Mesenchymal stem cell (in vitro differentiated cells and primary cell): ENCODE results near the gene UBASH3B.

Experiments used
- DNase-seq: peaks from one replicate; pipeline ENCODE4 v3.0.0-alpha.2; 2013
- H2AFZ ChIP-seq: one replicate; pipeline ENCODE4 v1.6.1; 2013; ENCODE audit warnings: low read depth, mild to moderate bottlenecking, control low read depth, inconsistent platforms, low read length, moderate library complexity
- H2AK5ac ChIP-seq: 2 replicates; pipeline ENCODE4 v1.6.1; 2013; ENCODE audit warnings: low read length, moderate library complexity, mild to moderate bottlenecking, inconsistent platforms; ENCODE audit not compliant: severe bottlenecking
- H2BK120ac ChIP-seq: one replicate; pipeline ENCODE4 v1.6.1; 2013; ENCODE audit warnings: low read depth, mild to moderate bottlenecking, inconsistent platforms, low read length, moderate library complexity
- H2BK12ac ChIP-seq, 2 experiments: one replicate each; pipeline ENCODE4 v1.6.1; 2013; ENCODE audit warnings: inconsistent platforms in 2 of 2, low read length in 2 of 2, mild to moderate bottlenecking in 2 of 2, moderate library complexity in 2 of 2, control low read depth in 1 of 2
- H2BK15ac ChIP-seq: one replicate; pipeline ENCODE4 v1.6.1; 2013; ENCODE audit warnings: mild to moderate bottlenecking, low read depth, inconsistent platforms; ENCODE audit not compliant: poor library complexity, severe bottlenecking
- H2BK5ac ChIP-seq: 2 replicates; pipeline ENCODE4 v1.6.1; 2013; ENCODE audit warnings: low read depth, mild to moderate bottlenecking, low read length, control low read depth, inconsistent platforms; ENCODE audit not compliant: poor library complexity, severe bottlenecking
- H3K14ac ChIP-seq, 2 experiments: one replicate each; pipeline ENCODE4 v1.6.1; 2013; ENCODE audit warnings: inconsistent platforms in 2 of 2, low read length in 2 of 2, control low read depth in 1 of 2, mild to moderate bottlenecking in 1 of 2, moderate library complexity in 1 of 2
- H3K18ac ChIP-seq, 2 experiments: one replicate each; pipeline ENCODE4 v1.6.1; 2013; ENCODE audit warnings: inconsistent platforms in 2 of 2, low read length in 2 of 2, control low read depth in 1 of 2, low read depth in 1 of 2, mild to moderate bottlenecking in 1 of 2
- H3K23ac ChIP-seq, 2 experiments: one replicate each; pipeline ENCODE4 v1.6.1; 2013; ENCODE audit warnings: inconsistent platforms in 2 of 2, low read length in 2 of 2, mild to moderate bottlenecking in 2 of 2, moderate library complexity in 2 of 2, control low read depth in 1 of 2
- H3K27ac ChIP-seq: 2 replicates; pipeline ENCODE4 v1.5.1; 2013; ENCODE audit warnings: mild to moderate bottlenecking, moderate library complexity, low read length, control low read depth, inconsistent platforms; ENCODE audit not compliant: poor library complexity, severe bottlenecking
- H3K27me3 ChIP-seq, 2 experiments: 2 replicates each; pipeline versions ENCODE4 v1.6.1 to v1.7.0; 2013; ENCODE audit warnings: low read length in 2 of 2, mild to moderate bottlenecking in 2 of 2, moderate library complexity in 2 of 2, control low read depth in 1 of 2, inconsistent platforms in 1 of 2; ENCODE audit not compliant: control insufficient read depth in 1 of 2, insufficient read depth in 1 of 2
- H3K36me3 ChIP-seq, 2 experiments: 2 replicates each; pipeline versions ENCODE4 v1.6.1 to v1.7.0; 2013; ENCODE audit warnings: low read length in 2 of 2, control low read depth in 1 of 2, inconsistent platforms in 1 of 2, low read depth in 1 of 2, mild to moderate bottlenecking in 1 of 2; ENCODE audit not compliant: insufficient read depth in 2 of 2, control insufficient read depth in 1 of 2
- H3K4ac ChIP-seq, 2 experiments: one replicate each; pipeline ENCODE4 v1.6.1; 2013; ENCODE audit warnings: inconsistent platforms in 2 of 2, low read length in 2 of 2, mild to moderate bottlenecking in 2 of 2, moderate library complexity in 2 of 2, control low read depth in 1 of 2, low read depth in 1 of 2
- H3K4me1 ChIP-seq: 2 replicates; pipeline ENCODE4 v1.6.1; 2013; ENCODE audit warnings: low read depth, low read length, control low read depth; ENCODE audit not compliant: control insufficient read depth, insufficient read depth
- H3K4me2 ChIP-seq: 2 replicates; pipeline ENCODE4 v1.6.1; 2013; ENCODE audit warnings: low read length, mild to moderate bottlenecking, inconsistent platforms; ENCODE audit not compliant: poor library complexity, severe bottlenecking
- H3K4me3 ChIP-seq, 2 experiments: 2 replicates each; pipeline versions ENCODE4 v1.5.1 to v1.7.0; 2013; ENCODE audit warnings: low read length in 2 of 2, mild to moderate bottlenecking in 2 of 2, control low read depth in 1 of 2, low read depth in 1 of 2; ENCODE audit not compliant: insufficient read depth in 1 of 2
- H3K79me1 ChIP-seq: replicated peaks from 2 replicates; pipeline ENCODE4 v1.6.1; 2013; ENCODE audit warnings: mild to moderate bottlenecking, control low read depth, low read length, inconsistent platforms; ENCODE audit not compliant: poor library complexity, severe bottlenecking
- H3K9ac ChIP-seq: 2 replicates; pipeline ENCODE4 v1.7.0; 2013; ENCODE audit warnings: mild to moderate bottlenecking, low read length, moderate library complexity
- H3K9me3 ChIP-seq: 2 replicates; pipeline ENCODE4 v1.7.0; 2013; ENCODE audit warnings: mild to moderate bottlenecking, low read length; ENCODE audit not compliant: control insufficient read depth
- H4K8ac ChIP-seq: one replicate; pipeline ENCODE4 v1.6.1; 2013; ENCODE audit warnings: inconsistent platforms, mild to moderate bottlenecking, low read length, moderate library complexity
- H4K91ac ChIP-seq: one replicate; pipeline ENCODE4 v1.6.1; 2013; ENCODE audit warnings: mild to moderate bottlenecking, low read length, inconsistent platforms
- WGBS: methylation state at CpG from one replicate; pipeline ENCODE4 v1.1.7; 2013; ENCODE audit warnings: mixed read lengths; 5-methylcytosine and 5-hydroxymethylcytosine counted together

UBASH3B gene

GRCh38 chr11:122853261-122853660 lies 197.7 kb downstream of the UBASH3B start:
- H3K4me2 ChIP-seq: no peak overlapping the region
- no peaks in the 10 kb centered on the region for H3K27me3 ChIP-seq
- H2BK12ac ChIP-seq: no peak overlapping the region
- peak overlapping the region in 1 of 2 experiments; percentile 15 for H3K4ac ChIP-seq
- H3K4me1 ChIP-seq: peaks cover 12% of the 10 kb centered on the region
- H2BK120ac ChIP-seq: no peak overlapping the region
- no peaks in the 10 kb centered on the region for H3K36me3 ChIP-seq
- DNase-seq: no peak
- H3K18ac ChIP-seq: no peak overlapping the region
- no peak overlapping the region for H4K91ac ChIP-seq
- H3K27ac ChIP-seq: no peak overlapping the region
- no peaks in the 10 kb centered on the region for H3K9me3 ChIP-seq
- H4K8ac ChIP-seq: no peak overlapping the region
- H3K14ac ChIP-seq: no peak overlapping the region
- H3K9ac ChIP-seq: no peak overlapping the region
- no peak overlapping the region for H2AK5ac ChIP-seq
- no peak overlapping the region for H3K23ac ChIP-seq
- no peak overlapping the region for H2BK5ac ChIP-seq
- no peak overlapping the region for H2AFZ ChIP-seq
- WGBS: 97% methylated on average over 11 of the region's 11 CpGs
- H3K4me3 ChIP-seq: no peak overlapping the region
- no peaks in the 10 kb centered on the region for H3K79me1 ChIP-seq
- H2BK15ac ChIP-seq: no peak overlapping the region

GRCh38 chr11:122853971-122854446 lies 198.5 kb downstream of the UBASH3B start:
- WGBS: 31% methylated on average over 1 of the region's 3 CpGs

GRCh38 chr11:122861631-122862030 lies 206.1 kb downstream of the UBASH3B start:
- Histone ChIP-seq H3K4me1 (peaks cover 6% of the 10 kb centered on the region), H3K79me1 (no peaks in the 10 kb centered on the region), H2AK5ac (no peak overlapping the region), H3K4me3 (no peak overlapping the region), H3K27ac (no peak overlapping the region), H2BK120ac (no peak overlapping the region), H3K23ac (no peak overlapping the region), H2BK12ac (no peak overlapping the region), H3K9ac (no peak overlapping the region), H2AFZ (no peak overlapping the region), H3K27me3 (peaks cover 0 to 6% of the 10 kb centered on the region in 2 experiments), H2BK5ac (no peak overlapping the region), H3K9me3 (no peaks in the 10 kb centered on the region), H3K18ac (no peak overlapping the region), H4K91ac (no peak overlapping the region), H4K8ac (no peak overlapping the region), H2BK15ac (no peak overlapping the region), H3K4ac (no peak overlapping the region), H3K36me3 (no peaks in the 10 kb centered on the region), H3K4me2 (no peak overlapping the region), H3K14ac (no peak overlapping the region)
- 96% methylated on average over 2 of the region's 3 CpGs for WGBS
- DNase-seq: no peak

More at GRCh38 chr11:122853971-122854446, 198.5 kb downstream of the UBASH3B start:
- Histone ChIP-seq H3K9me3 (no peaks in the 10 kb centered on the region), H2BK15ac (no peak overlapping the region), H3K4me2 (no peak overlapping the region), H2BK5ac (no peak overlapping the region), H4K91ac (no peak overlapping the region), H2BK12ac (no peak overlapping the region), H3K27ac (no peak overlapping the region), H3K36me3 (no peaks in the 10 kb centered on the region), H4K8ac (no peak overlapping the region), H3K4me3 (no peak overlapping the region), H2AK5ac (no peak overlapping the region), H3K4me1 (peaks cover 12% of the 10 kb centered on the region), H2AFZ (no peak overlapping the region), H3K23ac (no peak overlapping the region), H3K14ac (no peak overlapping the region), H3K18ac (no peak overlapping the region), H3K27me3 (no peaks in the 10 kb centered on the region), H3K9ac (peak overlapping the region; percentile 14), H2BK120ac (no peak overlapping the region), H3K4ac (no peak overlapping the region), H3K79me1 (no peaks in the 10 kb centered on the region)
- DNase-seq: peak; percentile 80

- H3K4me2 ChIP-seq: no peak overlapping the region
- no peak overlapping the region for H2BK15ac ChIP-seq
- no peak overlapping the region for H3K4ac ChIP-seq
- DNase-seq: no peak
- H2AFZ ChIP-seq: no peak overlapping the region
- H3K9me3 ChIP-seq: no peaks in the 10 kb centered on the region
- no peak overlapping the region for H3K18ac ChIP-seq
- peaks cover 5% of the 10 kb centered on the region for H3K4me1 ChIP-seq
- no peak overlapping the region for H2BK120ac ChIP-seq
- no peak overlapping the region for H2BK5ac ChIP-seq
- H3K4me3 ChIP-seq: no peak overlapping the region
- H3K9ac ChIP-seq: no peak overlapping the region
- no peaks in the 10 kb centered on the region for H3K36me3 ChIP-seq
- no peak overlapping the region for H2AK5ac ChIP-seq
- H3K14ac ChIP-seq: no peak overlapping the region
- no peak overlapping the region for H3K23ac ChIP-seq
- WGBS: no CpG with 5 or more reads among the region's 1 CpG
- no peak overlapping the region for H4K8ac ChIP-seq
- H3K79me1 ChIP-seq: no peaks in the 10 kb centered on the region
- no peak overlapping the region for H4K91ac ChIP-seq
- no peak overlapping the region for H2BK12ac ChIP-seq
- H3K27me3 ChIP-seq: peaks cover 0 to 6% of the 10 kb centered on the region in 2 experiments
- H3K27ac ChIP-seq: no peak overlapping the region
Measured at GRCh38 chr11:122862091-122862490, 206.6 kb downstream of the UBASH3B start.
